WI38 (cell line): Measurements from ENCODE around the gene CACNA1A.

ENCODE experiments used
- H3K4me3 ChIP-seq: 2 replicates; pipeline ENCODE4 v1.5.1; 2011; ENCODE audit warnings: low read depth, mild to moderate bottlenecking, control low read depth, low read length
- CTCF ChIP-seq: IDR thresholded peaks from 2 replicates; pipeline ENCODE4 v1.5.1; 2012; ENCODE audit warnings: low read depth, mild to moderate bottlenecking, control low read depth, low read length

The CACNA1A gene

GRCh38 chr19:13507053-13507611, 853 bp upstream of the CACNA1A start:
- H3K4me3 ChIP-seq = peak overlapping the region; percentile 61
- no peak for TF ChIP-seq CTCF

- H3K4me3 ChIP-seq = peak overlapping the region; percentile 61
- TF ChIP-seq CTCF = no peak
These were observed 363 bp downstream of the CACNA1A start for GRCh38 chr19:13505761-13506470.

GRCh38 chr19:13505164-13505695, 1.0 kb downstream of the CACNA1A start:
- TF ChIP-seq CTCF = no peak
- H3K4me3 ChIP-seq = peak overlapping the region; percentile 61

- TF ChIP-seq CTCF = no peak
- no peak overlapping the region for H3K4me3 ChIP-seq
These were observed 2.6 kb downstream of the CACNA1A start for GRCh38 chr19:13503570-13504235.

GRCh38 chr19:13502231-13502630, 4.0 kb downstream of the CACNA1A start:
- no peak for TF ChIP-seq CTCF

GRCh38 chr19:13499692-13500091, 6.6 kb downstream of the CACNA1A start:
- TF ChIP-seq CTCF = no peak
- H3K4me3 ChIP-seq = no peak overlapping the region

More at GRCh38 chr19:13502231-13502630, 4.0 kb downstream of the CACNA1A start:
- no peak overlapping the region for H3K4me3 ChIP-seq
